ENCODE measurements around the gene TPM3. TPM values are rescaled to one million over a fixed set of nuclear protein-coding genes. Genes with fewer than 3 reads are reported as not detected.

The TPM3 gene
- total and polyA plus RNA-seq, 9 of the 15 experiments (the other 6 are each of a cell fraction or from before 2014, with no cell fraction given): 202 to 604 (median 421) TPM

- TF ChIP-seq THAP12 (CRISPR knock-in tag; IDR thresholded peaks at IDR 0.05) (no peak), MBD2 (IDR thresholded peaks at IDR 0.05; ENCODE audit: borderline replicate concordance, low read depth) (peak; percentile 28; the same call in 1 of the 2 replicates), ELK1 (CRISPR knock-in tag; IDR thresholded peaks at IDR 0.05) (no peak), SMAD3 (CRISPR knock-in tag; conservative IDR thresholded peaks at IDR 0.05) (peak; percentile 67; the same call in 1 of the 2 replicates), CREB3 (tag; conservative IDR thresholded peaks at IDR 0.05; ENCODE audit: low read depth) (no peak), ZNF740 (CRISPR knock-in tag; IDR thresholded peaks at IDR 0.05) (peak; percentile 99), ZNF740 (tag; IDR thresholded peaks at IDR 0.05) (peak in 1 of 2 experiments; percentile 96; a peak in 2 of 4 replicates), ZNF77 (CRISPR knock-in tag; IDR thresholded peaks at IDR 0.05) (no peak), ZBTB7A (IDR thresholded peaks at IDR 0.05; ENCODE audit: borderline replicate concordance, control insufficient read depth, low read depth, low read length) (peak; percentile 64; the same call in 1 of the 2 replicates), CHCHD3 (CRISPR knock-in tag; IDR thresholded peaks at IDR 0.05) (no peak), ZFP91 (CRISPR knock-in tag; IDR thresholded peaks at IDR 0.05) (no peak), SIX5 (IDR thresholded peaks at IDR 0.05; ENCODE audit: borderline replicate concordance in 1 of 2, insufficient read depth in 1 of 2, low read depth in 1 of 2, low read length in 2 of 2) (no peak), E2F8 (IDR thresholded peaks at IDR 0.05; ENCODE audit: low read depth, partially characterized antibody) (no peak), ZNF668 (CRISPR knock-in tag; IDR thresholded peaks at IDR 0.05) (no peak), MYC (IDR thresholded peaks at IDR 0.05; ENCODE audit: low read depth, low read length) (peak; percentile 76), MYC (CRISPR knock-in tag; IDR thresholded peaks at IDR 0.05; ENCODE audit: borderline replicate concordance, low read depth) (peak; percentile 84; the same call in 1 of the 2 replicates)
These were observed 29.5 kb upstream of the TPM3 start (continued) for GRCh38 chr1:154221278-154222001.

All from K562 (cell line).